ENCODE results near the gene ABCD4.

- TF ChIP-seq POLR2AphosphoS5 (IDR thresholded peaks at IDR 0.05; ENCODE audit: low read depth, low read length), result no peak
- TF ChIP-seq SIN3A (IDR thresholded peaks at IDR 0.05; ENCODE audit: borderline replicate concordance, insufficient read depth, low read length), result no peak
- TF ChIP-seq REST (IDR thresholded peaks at IDR 0.05; ENCODE audit: insufficient read depth in 1 of 2, low read depth in 2 of 2, low read length in 2 of 2), result no peak
- no peak for TF ChIP-seq FOXP2 (optimal IDR thresholded peaks at IDR 0.05; ENCODE audit: borderline replicate concordance, extremely low read depth, extremely low read length, insufficient read depth)
- no peak for TF ChIP-seq TAF1 (IDR thresholded peaks at IDR 0.05; ENCODE audit: borderline replicate concordance, insufficient read depth, low read length)
Observed at GRCh38 chr14:74246542-74246941, 56.2 kb downstream of the ABCD4 start.
